HCT116 (cell line): ENCODE data around the gene NPFFR1. TPM values are rescaled to one million over a fixed set of nuclear protein-coding genes. Genes with fewer than 3 reads are reported as not detected.

Experiments used
- ATAC-seq: fragments of 200-7000 bp; cut with Tn5 transposase; 2 replicates; pipeline ENCODE4 v1.9.1; 2020; ENCODE audit warnings: mild to moderate bottlenecking, moderate library complexity
- BruUV-seq: library from RNA; stranded (reverse); fragments of 400-500 nt; replicated peaks from 2 replicates; lab custom pipeline; 2021; lab: Mats Ljungman, UMichigan
- CTCF ChIA-PET: fragments of 300-600 bp; sonication (Branson Sonifier 250); formaldehyde crosslinking; loops from one replicate; lab custom pipeline; 2021; ENCODE audit warnings: antibody characterized with exemption; lab: Charles Lee
- POLR2A ChIA-PET: fragments of 300-600, 350-600 bp; sonication (Branson Sonifier 250); formaldehyde crosslinking; loops from one replicate; lab custom pipeline; 2021; ENCODE audit warnings: antibody characterized with exemption; lab: Charles Lee
- RAD21 ChIA-PET, 2 experiments: fragments of 300-600 bp; sonication (Branson Sonifier 250); formaldehyde crosslinking; loops; one replicate each; lab custom pipeline; 2023; ENCODE audit warnings: low total read pairs in 2 of 2; ENCODE audit not compliant: uncharacterized antibody in 2 of 2, unreplicated experiment in 2 of 2, low non-redundant PET in 1 of 2; lab: Charles Lee
- DNase-seq: peaks from one replicate; pipeline ENCODE4 v3.0.0-alpha.2; 2010; ENCODE audit warnings: low read depth, low spot score
- H2AFZ ChIP-seq: fragments of 200-600 bp; shearing (Covaris generic), sonication (generic); 2 replicates; pipeline ENCODE4 v1.6.1; 2017; ENCODE audit warnings: low read depth, mixed run types, mixed read lengths, antibody characterized with exemption, low read length; ENCODE audit not compliant: poor library complexity, severe bottlenecking
- H3K27ac ChIP-seq: 2 replicates; pipeline ENCODE4 v1.5.1; 2012; ENCODE audit warnings: low read depth, low read length
- H3K27me3 ChIP-seq: fragments of 200-600 bp; sonication (generic); 2 replicates; pipeline ENCODE4 v1.6.1; 2016; ENCODE audit warnings: mixed run types, low read length, mixed read lengths; ENCODE audit not compliant: insufficient read depth
- H3K36me3 ChIP-seq, 2 experiments: fragments of 200-500 bp in 1 of 2; fragments of 200-600 bp in 1 of 2; sonication (Bioruptor generic) in 1 of 2; sonication (generic) in 1 of 2; 2 replicates each; pipeline versions ENCODE4 v1.5.1 to v1.6.1; 2014 to 2016; ENCODE audit warnings: low read length in 2 of 2, inconsistent platforms in 1 of 2, mixed read lengths in 1 of 2, mixed run types in 1 of 2; ENCODE audit not compliant: insufficient read depth in 2 of 2, control insufficient read depth in 1 of 2
- H3K4me1 ChIP-seq, 2 experiments: fragments of 200-600 bp in 1 of 2; sonication (generic) in 1 of 2; 2 replicates each; pipeline versions ENCODE4 v1.5.1 to v1.6.1; 2012 to 2017; ENCODE audit warnings: low read length in 2 of 2, inconsistent platforms in 1 of 2, mild to moderate bottlenecking in 1 of 2, mixed read lengths in 1 of 2, mixed run types in 1 of 2, moderate library complexity in 1 of 2; ENCODE audit not compliant: insufficient read depth in 2 of 2, control insufficient read depth in 1 of 2
- H3K4me2 ChIP-seq: fragments of 200-600 bp; sonication (generic); 2 replicates; pipeline ENCODE4 v1.6.1; 2017; ENCODE audit warnings: mixed run types, low read length, mixed read lengths
- H3K4me3 ChIP-seq, 2 experiments: fragments of 200-600 bp in 1 of 2; sonication (generic) in 1 of 2; replicated peaks in 1 of 2; 2 replicates each; pipeline ENCODE4 v1.5.1; 2011 to 2016; ENCODE audit warnings: low read length in 2 of 2, control low read depth in 1 of 2, low read depth in 1 of 2, mild to moderate bottlenecking in 1 of 2, mixed read lengths in 1 of 2, mixed run types in 1 of 2
- H3K79me2 ChIP-seq: fragments of 200-600 bp; sonication (generic); 2 replicates; pipeline ENCODE4 v1.6.1; 2017; ENCODE audit warnings: mild to moderate bottlenecking, mixed run types, low read length, moderate library complexity, mixed read lengths; ENCODE audit not compliant: insufficient read depth
- H3K9ac ChIP-seq: fragments of 200-600 bp; sonication (generic); 2 replicates; pipeline ENCODE4 v1.6.1; 2016; ENCODE audit warnings: low read length, mixed read lengths
- H3K9me2 ChIP-seq: fragments of 200-600 bp; sonication (generic), shearing (Covaris generic); 2 replicates; pipeline ENCODE4 v1.6.1; 2017; ENCODE audit warnings: mixed run types, mild to moderate bottlenecking, moderate library complexity; ENCODE audit not compliant: insufficient read depth
- H3K9me3 ChIP-seq, 2 experiments: fragments of 200-500 bp in 1 of 2; fragments of 200-600 bp in 1 of 2; sonication (Bioruptor generic) in 1 of 2; sonication (generic) in 1 of 2; 2 replicates each; pipeline ENCODE4 v1.6.1; 2014 to 2017; ENCODE audit warnings: low read length in 2 of 2, mixed read lengths in 2 of 2, inconsistent platforms in 1 of 2, low read depth in 1 of 2, mild to moderate bottlenecking in 1 of 2, mixed run types in 1 of 2, moderate library complexity in 1 of 2; ENCODE audit not compliant: control insufficient read depth in 1 of 2, insufficient read depth in 1 of 2
- H4K20me1 ChIP-seq: fragments of 200-600 bp; sonication (generic), shearing (Covaris generic); 2 replicates; pipeline ENCODE4 v1.6.1; 2017; ENCODE audit warnings: mixed run types, mild to moderate bottlenecking, moderate library complexity; ENCODE audit not compliant: insufficient read depth
- ATF3 ChIP-seq: IDR thresholded peaks from 2 replicates; pipeline ENCODE4 v1.6.1; 2012
- CEBPB ChIP-seq: IDR thresholded peaks from 2 replicates; pipeline ENCODE4 v1.6.1; 2012; ENCODE audit warnings: low read depth
- ELF1 ChIP-seq: IDR thresholded peaks from 2 replicates; pipeline ENCODE4 v1.6.1; 2012; ENCODE audit warnings: low read depth, borderline replicate concordance
- EZH2phosphoT487 ChIP-seq: fragments of 200-600 bp; IDR thresholded peaks from 2 replicates; pipeline ENCODE4 v1.6.1; 2018; ENCODE audit warnings: antibody characterized with exemption, borderline replicate concordance
- JUND ChIP-seq: IDR thresholded peaks from 2 replicates; pipeline ENCODE4 v1.6.1; 2012
- MAX ChIP-seq: IDR thresholded peaks from 2 replicates; pipeline ENCODE4 v1.6.1; 2012
- POLR2A ChIP-seq: IDR thresholded peaks from 2 replicates; pipeline ENCODE4 v1.7.0; 2011; ENCODE audit warnings: borderline replicate concordance; ENCODE audit not compliant: insufficient read depth, insufficient read length; ENCODE audit errors: extremely low read depth
- REST ChIP-seq: IDR thresholded peaks from 2 replicates; pipeline ENCODE4 v1.6.1; 2012; ENCODE audit warnings: low read depth
- SIN3A ChIP-seq: IDR thresholded peaks from 2 replicates; pipeline ENCODE4 v1.6.1; 2012; ENCODE audit warnings: low read depth
- SP1 ChIP-seq: IDR thresholded peaks from 2 replicates; pipeline ENCODE4 v1.6.1; 2012; ENCODE audit warnings: low read depth
- TCF7L2 ChIP-seq: IDR thresholded peaks from 2 replicates; pipeline ENCODE4 v1.7.0; 2011; ENCODE audit warnings: borderline replicate concordance, inconsistent platforms; ENCODE audit not compliant: insufficient read depth, insufficient read length; ENCODE audit errors: extremely low read depth
- YY1 ChIP-seq: IDR thresholded peaks from 2 replicates; pipeline ENCODE4 v1.6.1; 2011; ENCODE audit warnings: low read length, low read depth, moderate library complexity, mild to moderate bottlenecking; ENCODE audit not compliant: insufficient replicate concordance; ENCODE audit errors: extremely low read depth
- ZBTB33 ChIP-seq: IDR thresholded peaks from 2 replicates; pipeline ENCODE4 v1.6.1; 2011; ENCODE audit warnings: mild to moderate bottlenecking, low read length, moderate library complexity; ENCODE audit not compliant: insufficient replicate concordance; ENCODE audit errors: extremely low read depth
- ZFX ChIP-seq: fragments of 450-650 bp; IDR thresholded peaks from 2 replicates; pipeline ENCODE4 v1.6.1; 2017
- intact Hi-C: fragments of 100-400 bp; cut with micrococcal nuclease; formaldehyde crosslinking; loops from 2 replicates; pipeline ENCODE4 v1.10.0; 2022
- total RNA-seq: library from RNA; stranded (reverse); gene quantifications from one replicate; pipeline ENCODE4 v1.2.1, GENCODE V29; 2021; ENCODE audit not compliant: unreplicated experiment

Gene NPFFR1
- total RNA-seq, 1 experiment from 2014 or later = 0.02 TPM

- BruUV-seq = no TSS peak
- H3K79me2 ChIP-seq = no peaks in the 10 kb centered on the region
- no peaks in the 10 kb centered on the region for H4K20me1 ChIP-seq
- CTCF ChIA-PET = no interaction called here
- no peak overlapping the region for H2AFZ ChIP-seq
- H3K4me3 ChIP-seq = no peak overlapping the region
- DNase-seq (no peak), ATAC-seq (no peak)
- H3K36me3 ChIP-seq = no peaks in the 10 kb centered on the region
- no peak overlapping the region; the same call in 1 of the 2 replicates for H3K9ac ChIP-seq
- H3K9me3 ChIP-seq = no peaks in the 10 kb centered on the region
- H3K27ac ChIP-seq = peak overlapping the region; percentile 52
- no peaks in the 10 kb centered on the region for H3K9me2 ChIP-seq
- peak overlapping the region; percentile 59 for H3K4me2 ChIP-seq
- no peaks in the 10 kb centered on the region for H3K27me3 ChIP-seq
- peaks cover 14 to 31% of the 10 kb centered on the region in 2 experiments for H3K4me1 ChIP-seq
- RAD21 ChIA-PET = no interaction called here
- TF ChIP-seq ZBTB33 (no peak), TCF7L2 (no peak), SP1 (no peak)
- intact Hi-C loops = no loop called here
- POLR2A ChIA-PET = no interaction called here
These were observed 12.1 kb upstream of the NPFFR1 start for GRCh38 chr10:70295926-70296325.

- intact Hi-C loops = no loop called here
- CTCF ChIA-PET = no interaction called here
- no peaks in the 10 kb centered on the region for H3K79me2 ChIP-seq
- H4K20me1 ChIP-seq = no peaks in the 10 kb centered on the region
- H3K36me3 ChIP-seq = no peaks in the 10 kb centered on the region
- H2AFZ ChIP-seq = no peak overlapping the region
- peaks cover 19 to 37% of the 10 kb centered on the region in 2 experiments for H3K4me1 ChIP-seq
- BruUV-seq = no TSS peak
- no peaks in the 10 kb centered on the region for H3K27me3 ChIP-seq
- H3K9ac ChIP-seq = no peak overlapping the region
- RAD21 ChIA-PET = no interaction called here
- no peaks in the 10 kb centered on the region for H3K9me2 ChIP-seq
- H3K4me3 ChIP-seq = no peak overlapping the region
- POLR2A ChIA-PET = no interaction called here
- DNase-seq (no peak), ATAC-seq (0 out of 2 replicates have a peak, but pooled peaks have one; percentile 24)
- H3K27ac ChIP-seq = no peak overlapping the region
- H3K4me2 ChIP-seq = peak overlapping the region; percentile 59
- no peaks in the 10 kb centered on the region for H3K9me3 ChIP-seq
- TF ChIP-seq ELF1 (no peak), POLR2A (no peak), REST (no peak), ZFX (no peak), YY1 (no peak), EZH2phosphoT487 (no peak), SIN3A (no peak), MAX (no peak), CEBPB (no peak), ATF3 (no peak), JUND (no peak)
These were observed 11.5 kb upstream of the NPFFR1 start for GRCh38 chr10:70295321-70295720.
